ENCODE measurements around the gene ZFHX3.
"Not testable (repeated sequence)": the region's sequence is repeated elsewhere in the genome, so short reads cannot be mapped to it uniquely, and the experiment has no call there.

ZFHX3 gene

DNA sequence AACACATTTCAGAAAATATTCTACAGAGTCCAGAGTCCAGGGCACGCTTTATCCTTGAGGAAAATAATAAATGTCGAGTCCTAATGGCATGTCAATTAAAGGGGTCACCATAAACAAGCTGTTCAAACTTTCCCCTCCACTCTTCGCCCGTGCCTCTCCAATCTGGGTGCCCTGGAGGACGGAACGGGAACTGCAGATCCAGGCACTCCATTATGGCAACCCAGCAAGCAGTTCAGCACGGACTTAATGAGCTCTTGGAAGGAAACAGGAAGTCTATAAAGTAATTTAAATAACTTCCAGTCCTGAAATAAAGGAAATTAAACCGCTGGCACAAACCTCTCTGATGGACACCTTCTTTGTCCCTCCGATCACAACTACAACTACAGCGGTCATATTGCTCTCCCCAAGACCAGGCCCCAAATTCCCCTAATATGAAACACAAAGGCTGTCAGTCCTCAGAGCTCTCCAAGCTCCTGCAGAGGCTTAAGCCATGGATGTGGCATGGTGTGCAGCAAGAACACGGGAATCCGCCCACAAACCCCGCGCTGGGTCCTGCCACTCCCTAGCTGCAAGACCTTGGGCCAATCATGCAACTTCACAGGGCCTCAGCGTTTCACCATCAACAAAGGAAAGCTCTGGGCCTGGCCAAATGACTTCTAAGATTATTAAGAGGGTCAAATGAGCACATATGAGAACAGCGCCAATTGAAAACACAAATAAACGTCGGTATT lies 52.6 kb downstream of the ZFHX3 start:
- no peak for DNase-seq (ENCODE audit: low spot score)
- POLR2A ChIA-PET (ENCODE audit: low non-redundant PET) = no interaction called here
- TF ChIP-seq, protein P1, sequence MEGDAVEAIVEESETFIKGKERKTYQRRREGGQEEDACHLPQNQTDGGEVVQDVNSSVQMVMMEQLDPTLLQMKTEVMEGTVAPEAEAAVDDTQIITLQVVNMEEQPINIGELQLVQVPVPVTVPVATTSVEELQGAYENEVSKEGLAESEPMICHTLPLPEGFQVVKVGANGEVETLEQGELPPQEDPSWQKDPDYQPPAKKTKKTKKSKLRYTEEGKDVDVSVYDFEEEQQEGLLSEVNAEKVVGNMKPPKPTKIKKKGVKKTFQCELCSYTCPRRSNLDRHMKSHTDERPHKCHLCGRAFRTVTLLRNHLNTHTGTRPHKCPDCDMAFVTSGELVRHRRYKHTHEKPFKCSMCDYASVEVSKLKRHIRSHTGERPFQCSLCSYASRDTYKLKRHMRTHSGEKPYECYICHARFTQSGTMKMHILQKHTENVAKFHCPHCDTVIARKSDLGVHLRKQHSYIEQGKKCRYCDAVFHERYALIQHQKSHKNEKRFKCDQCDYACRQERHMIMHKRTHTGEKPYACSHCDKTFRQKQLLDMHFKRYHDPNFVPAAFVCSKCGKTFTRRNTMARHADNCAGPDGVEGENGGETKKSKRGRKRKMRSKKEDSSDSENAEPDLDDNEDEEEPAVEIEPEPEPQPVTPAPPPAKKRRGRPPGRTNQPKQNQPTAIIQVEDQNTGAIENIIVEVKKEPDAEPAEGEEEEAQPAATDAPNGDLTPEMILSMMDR (conservative IDR thresholded peaks at IDR 0.05; ENCODE audit: low read depth) = no peak; the same call in 1 of the 2 replicates

GRCh38 chr16:72992142-72992601 lies 55.8 kb downstream of the ZFHX3 start:
- H3K27ac ChIP-seq = peak overlapping the region; percentile 76
- DNase-seq (ENCODE audit: low spot score) = no peak
- ChIA-PET POLR2A (ENCODE audit: low non-redundant PET) (no interaction called here), CTCF (no interaction called here)
- TF ChIP-seq, protein P1 (conservative IDR thresholded peaks at IDR 0.05; ENCODE audit: low read depth) = no peak

More for the DNA sequence above, 52.6 kb downstream of the ZFHX3 start:
- H3K27ac ChIP-seq = no peak overlapping the region; the same call in 1 of the 2 replicates
- CTCF ChIA-PET = interaction anchor here (0.6 to 1.5 kb wide), 5 partner anchors 9 to 58 kb away, joined by 3 to 8 read pairs (median 4); no protein-coding TSS in a partner anchor

DNA sequence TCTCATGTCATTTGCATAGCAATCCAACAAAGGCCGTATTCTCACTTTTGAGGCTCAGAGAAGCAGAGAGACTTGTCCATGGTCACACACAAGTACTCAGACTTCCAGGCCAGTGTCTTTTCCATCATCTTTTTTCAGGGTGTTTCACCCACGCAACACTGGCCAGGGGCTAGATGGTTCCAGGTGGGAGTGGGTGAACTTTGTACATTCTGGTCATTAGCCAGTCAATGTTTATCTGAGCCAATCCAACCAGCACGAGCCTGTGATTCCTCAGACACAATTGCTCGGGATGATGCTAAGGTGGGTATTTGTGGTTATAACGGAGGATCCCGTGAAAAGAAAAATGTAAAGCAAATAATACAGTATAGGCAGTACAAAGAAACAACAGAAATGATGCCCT lies 56.3 kb downstream of the ZFHX3 start:
- CTCF ChIA-PET = no interaction called here
- POLR2A ChIA-PET (ENCODE audit: low non-redundant PET) = no interaction called here

DNA sequence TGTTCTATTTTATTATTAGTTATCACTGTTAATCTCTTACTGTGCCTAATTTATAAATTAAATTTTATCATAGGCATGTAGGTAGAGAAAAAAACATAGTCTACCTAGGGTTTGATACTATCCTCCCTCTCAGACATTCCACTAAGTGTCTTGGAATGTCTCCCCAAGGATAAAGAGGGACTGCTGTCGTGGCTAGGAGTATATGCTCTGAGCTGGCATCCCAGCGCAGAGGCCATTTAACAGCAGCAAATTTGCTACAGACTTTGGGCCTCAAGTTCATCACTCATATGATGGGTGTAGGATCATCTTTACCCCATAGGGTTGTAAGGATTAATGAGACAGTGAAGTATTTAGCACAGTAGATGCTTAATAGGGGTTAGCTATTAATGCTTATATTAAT lies 56.7 kb downstream of the ZFHX3 start:
- H3K27ac ChIP-seq = peak overlapping the region; percentile 100
- ChIA-PET CTCF (no interaction called here), POLR2A (ENCODE audit: low non-redundant PET) (no interaction called here)
- TF ChIP-seq, protein P1 (conservative IDR thresholded peaks at IDR 0.05; ENCODE audit: low read depth) = no peak
- DNase-seq (ENCODE audit: low spot score) = no peak

More for the DNA sequence above, 56.3 kb downstream of the ZFHX3 start:
- TF ChIP-seq, protein P1 (conservative IDR thresholded peaks at IDR 0.05; ENCODE audit: low read depth) = no peak
- no peak for DNase-seq (ENCODE audit: low spot score)
- peak overlapping the region; percentile 76 for H3K27ac ChIP-seq

DNA sequence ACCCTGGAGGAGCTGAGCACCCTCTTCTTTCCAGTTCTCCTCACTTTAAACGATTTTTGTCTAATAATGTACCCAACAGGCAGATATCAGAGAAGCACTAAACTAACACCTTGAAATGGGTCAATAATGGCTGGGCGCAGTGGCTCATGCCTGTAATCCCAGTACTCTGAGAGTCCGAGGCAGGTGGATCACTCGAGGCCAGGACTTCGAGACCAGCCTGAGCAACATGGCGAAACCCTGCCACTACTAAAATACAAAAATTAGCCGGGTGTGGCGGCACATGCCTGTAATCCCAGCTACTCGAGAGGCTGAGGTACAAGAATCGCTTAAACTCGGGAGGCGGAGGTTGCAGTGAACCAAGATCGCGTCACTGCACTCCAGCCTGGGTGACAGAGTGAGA lies 57.4 kb downstream of the ZFHX3 start:
- POLR2A ChIA-PET (ENCODE audit: low non-redundant PET) = interaction anchor here (0.5 kb wide), 1 partner anchor 64 kb away, joined by 3 read pairs; no protein-coding TSS in a partner anchor
- CTCF ChIA-PET = no interaction called here
- DNase-seq (ENCODE audit: low spot score) = no peak
- TF ChIP-seq, protein P1 (conservative IDR thresholded peaks at IDR 0.05; ENCODE audit: low read depth) = no peak
- peak overlapping the region; percentile 100 for H3K27ac ChIP-seq

DNA sequence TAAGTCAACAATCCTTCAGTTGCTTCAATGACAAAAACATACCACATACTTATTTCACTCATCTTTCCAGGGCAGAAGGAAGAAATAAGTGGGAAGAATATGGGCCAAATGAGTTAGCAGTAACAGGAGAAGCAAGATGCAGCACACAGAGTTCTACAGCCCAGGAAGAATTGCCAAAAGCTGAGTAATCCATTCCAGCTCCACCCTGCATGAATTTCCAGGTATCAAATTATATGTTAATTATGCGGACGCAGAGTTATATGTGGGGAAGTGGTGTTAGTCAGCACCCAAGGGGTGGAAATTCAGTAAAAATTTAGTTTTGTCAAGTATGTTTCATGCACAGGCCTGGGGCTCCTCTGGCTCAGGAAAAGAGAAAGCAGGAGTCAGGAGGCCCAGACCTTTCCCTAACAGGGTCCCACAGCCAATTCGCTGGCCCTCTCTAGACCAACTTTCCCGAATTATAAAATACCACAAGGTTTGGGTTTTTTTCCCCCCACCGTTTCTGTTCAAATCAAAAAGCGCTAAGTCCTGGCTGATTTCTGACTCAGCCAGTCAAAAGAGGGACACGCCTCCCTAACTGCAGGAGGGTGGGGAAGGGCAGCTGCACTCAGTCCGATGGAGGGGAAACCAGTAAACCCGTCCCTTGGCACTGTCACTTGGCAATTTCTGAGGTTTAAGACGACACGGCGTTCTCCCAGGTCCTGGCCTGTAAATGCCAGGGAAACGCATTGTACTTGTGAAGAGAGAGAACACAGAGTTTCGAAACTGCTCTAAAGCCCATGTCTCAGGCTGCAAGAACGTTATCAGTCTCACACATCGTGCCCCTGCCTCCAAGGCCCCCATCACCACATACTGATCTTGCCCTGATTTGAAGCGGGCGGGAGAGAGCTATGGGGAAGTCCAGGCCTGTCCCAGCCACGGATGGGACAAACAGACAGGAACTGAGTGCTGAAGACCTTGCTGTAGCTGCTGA lies 58.1 kb downstream of the ZFHX3 start:
- peak; percentile 92 for DNase-seq (ENCODE audit: low spot score)
- TF ChIP-seq, protein P1 (conservative IDR thresholded peaks at IDR 0.05; ENCODE audit: low read depth) = no peak
- CTCF ChIA-PET = no interaction called here
- peak overlapping the region; percentile 100 for H3K27ac ChIP-seq
- POLR2A ChIA-PET (ENCODE audit: low non-redundant PET) = interaction anchor here (0.5 kb wide), 1 partner anchor 65 kb away, joined by 3 read pairs; no protein-coding TSS in a partner anchor

DNA sequence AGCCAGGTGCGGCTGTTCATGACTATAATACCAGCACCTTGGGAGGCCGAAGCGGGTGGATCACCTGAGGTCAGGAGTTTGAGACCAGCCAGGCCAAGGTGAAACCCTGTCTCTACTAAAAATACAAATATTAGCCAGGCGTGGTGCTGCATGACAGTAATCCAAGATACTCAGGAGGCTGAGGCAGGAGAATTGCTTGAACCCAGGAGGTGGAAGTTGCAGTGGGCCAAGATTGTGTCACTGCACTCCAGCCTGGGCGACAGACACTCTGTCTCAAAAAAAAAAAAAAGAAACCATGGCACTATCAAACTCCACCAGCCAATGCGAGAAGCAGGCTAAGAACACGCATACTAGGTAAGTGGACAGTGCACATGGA lies 58.7 kb downstream of the ZFHX3 start:
- CTCF ChIA-PET; POLR2A ChIA-PET (ENCODE audit: low non-redundant PET); DNase-seq (ENCODE audit: low spot score): not testable (repeated sequence)
- H3K27ac ChIP-seq = peak overlapping the region; percentile 100

Measured in RWPE1 (cell line).